AG09309 (cell line): Measurements from ENCODE around the gene SLC25A12.
"Not testable (repeated sequence)": the region's sequence is repeated elsewhere in the genome, so short reads cannot be mapped to it uniquely, and the experiment has no call there.

Experiments used
- DNase-seq: peaks from one replicate; pipeline ENCODE4 v3.0.0-alpha.2; 2010; ENCODE audit warnings: low read depth
- H3K4me3 ChIP-seq: 2 replicates; pipeline ENCODE4 v1.5.1; 2011; ENCODE audit warnings: mild to moderate bottlenecking, low read depth, low read length, moderate library complexity; ENCODE audit not compliant: control insufficient read depth
- TF ChIP-seq, protein P1 (sequence below): IDR thresholded peaks from 2 replicates; pipeline ENCODE4 v1.5.1; 2011; ENCODE audit warnings: mild to moderate bottlenecking, low read depth, low read length, inconsistent platforms; ENCODE audit not compliant: insufficient read depth, control insufficient read depth; ENCODE audit errors: missing control alignments

SLC25A12 gene

DNA sequence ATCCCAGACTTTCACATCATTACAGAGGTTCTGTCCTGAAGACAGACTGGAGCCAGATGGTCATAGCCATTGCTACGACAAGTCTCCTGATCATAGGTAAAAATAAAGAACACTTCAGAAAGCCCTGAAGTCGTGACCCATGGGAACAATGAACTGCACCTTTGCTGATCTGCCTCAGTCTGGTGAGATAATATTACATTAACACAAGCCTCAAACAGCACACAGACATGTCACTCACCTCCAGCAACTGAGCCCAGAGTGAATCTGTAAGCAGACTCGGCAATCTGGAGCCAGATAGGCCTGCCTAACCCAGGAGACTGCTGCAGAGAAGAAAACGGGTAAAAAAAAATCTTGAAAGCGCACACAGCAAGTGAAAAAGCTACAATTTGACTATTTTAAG is 79.2 kb downstream of the SLC25A12 start:
- H3K4me3 ChIP-seq, result no peak overlapping the region
- DNase-seq, result no peak
- TF ChIP-seq, protein P1, sequence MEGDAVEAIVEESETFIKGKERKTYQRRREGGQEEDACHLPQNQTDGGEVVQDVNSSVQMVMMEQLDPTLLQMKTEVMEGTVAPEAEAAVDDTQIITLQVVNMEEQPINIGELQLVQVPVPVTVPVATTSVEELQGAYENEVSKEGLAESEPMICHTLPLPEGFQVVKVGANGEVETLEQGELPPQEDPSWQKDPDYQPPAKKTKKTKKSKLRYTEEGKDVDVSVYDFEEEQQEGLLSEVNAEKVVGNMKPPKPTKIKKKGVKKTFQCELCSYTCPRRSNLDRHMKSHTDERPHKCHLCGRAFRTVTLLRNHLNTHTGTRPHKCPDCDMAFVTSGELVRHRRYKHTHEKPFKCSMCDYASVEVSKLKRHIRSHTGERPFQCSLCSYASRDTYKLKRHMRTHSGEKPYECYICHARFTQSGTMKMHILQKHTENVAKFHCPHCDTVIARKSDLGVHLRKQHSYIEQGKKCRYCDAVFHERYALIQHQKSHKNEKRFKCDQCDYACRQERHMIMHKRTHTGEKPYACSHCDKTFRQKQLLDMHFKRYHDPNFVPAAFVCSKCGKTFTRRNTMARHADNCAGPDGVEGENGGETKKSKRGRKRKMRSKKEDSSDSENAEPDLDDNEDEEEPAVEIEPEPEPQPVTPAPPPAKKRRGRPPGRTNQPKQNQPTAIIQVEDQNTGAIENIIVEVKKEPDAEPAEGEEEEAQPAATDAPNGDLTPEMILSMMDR, result no peak

- TF ChIP-seq, protein P1, result no peak
- no peak overlapping the region for H3K4me3 ChIP-seq
- no peak for DNase-seq
Observed at GRCh38 chr2:171814174-171814573, 79.9 kb downstream of the SLC25A12 start.

DNA sequence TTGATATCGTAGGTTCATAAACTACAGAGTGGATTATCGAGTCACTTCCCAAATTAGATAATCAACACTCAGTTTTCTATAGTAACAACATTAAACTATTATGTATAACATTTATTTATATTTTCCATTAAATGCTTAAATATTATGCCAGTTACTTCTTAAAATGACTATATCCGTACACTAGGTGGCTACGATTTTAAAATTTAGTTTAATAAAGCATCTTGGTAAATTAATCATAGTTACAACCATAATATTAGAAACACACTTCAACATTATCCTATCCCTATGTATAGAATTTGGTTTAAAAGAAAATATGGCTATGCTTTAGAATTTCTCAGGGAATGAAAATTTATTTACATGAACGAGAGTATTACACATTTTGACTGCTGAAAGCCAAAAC is 80.3 kb downstream of the SLC25A12 start:
- TF ChIP-seq, protein P1, result no peak
- H3K4me3 ChIP-seq, result no peak overlapping the region
- DNase-seq, result no peak

DNA sequence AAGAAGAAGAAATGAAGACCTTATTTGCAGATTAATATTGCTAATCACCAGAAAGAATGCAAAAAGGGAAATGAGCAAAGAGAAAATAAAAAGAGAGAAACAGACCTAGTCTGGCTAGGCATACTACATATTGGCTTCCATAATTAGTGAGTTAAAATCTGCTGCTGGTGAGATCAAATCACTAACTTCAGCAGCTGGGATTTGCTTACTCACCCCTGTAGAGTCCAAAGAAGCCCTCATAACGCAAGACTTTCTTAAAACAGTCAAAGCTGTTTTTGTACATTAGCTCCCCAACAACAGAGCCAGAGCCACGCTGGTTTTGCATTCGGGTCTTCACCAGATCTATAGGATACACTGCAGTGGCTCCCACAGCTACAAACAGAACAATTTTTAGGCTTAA is 80.9 kb downstream of the SLC25A12 start:
- H3K4me3 ChIP-seq, result no peak overlapping the region
- DNase-seq, result no peak
- TF ChIP-seq, protein P1, result no peak

DNA sequence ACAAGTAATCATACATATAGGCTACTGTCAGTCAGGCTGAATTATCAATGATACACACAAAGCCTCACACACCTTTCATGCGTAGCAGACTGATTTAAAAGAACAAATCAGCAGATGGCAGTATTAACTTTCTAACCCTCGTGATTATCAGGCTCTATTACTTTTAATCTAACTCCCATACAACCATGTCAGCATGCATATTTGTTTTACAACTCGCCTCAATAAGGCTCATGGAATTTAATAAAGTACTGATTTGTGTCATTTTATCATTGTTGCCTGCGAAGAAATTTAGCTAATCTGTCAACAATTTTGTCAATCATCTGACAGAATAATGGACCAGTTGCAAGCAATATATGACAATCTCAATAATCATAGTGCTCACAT is 82.8 kb downstream of the SLC25A12 start:
- TF ChIP-seq, protein P1, result peak; percentile 18
- DNase-seq, result no peak
- H3K4me3 ChIP-seq, result no peak overlapping the region

GRCh38 chr2:171810422-171811244 is 83.4 kb downstream of the SLC25A12 start:
- DNase-seq, result no peak
- H3K4me3 ChIP-seq, result no peak overlapping the region
- TF ChIP-seq, protein P1, result no peak

DNA sequence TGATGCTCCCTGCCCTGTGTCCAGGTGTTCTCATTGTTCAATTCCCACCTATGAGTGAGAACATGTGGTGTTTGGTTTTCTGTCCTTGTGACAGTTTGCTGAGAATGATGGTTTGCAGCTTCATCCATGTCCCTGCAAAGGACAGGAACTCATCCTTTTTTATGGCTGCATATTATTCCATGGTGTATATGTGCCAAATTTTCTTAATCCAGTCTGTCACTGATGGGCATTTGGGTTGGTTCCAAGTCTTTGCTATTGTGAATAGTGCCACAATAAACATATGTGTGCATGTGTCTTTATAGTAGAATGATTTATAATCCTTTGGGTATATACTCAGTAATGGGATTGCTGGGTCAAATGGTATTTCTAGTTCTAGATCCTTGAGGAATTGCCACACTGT is 85.2 kb downstream of the SLC25A12 start:
- H3K4me3 ChIP-seq, DNase-seq: not testable (repeated sequence)
